ENCODE data around the gene MRPL40.

Gene MRPL40

GRCh38 chr22:19461506-19461905, 29.2 kb downstream of the MRPL40 start:
- DNase-seq (ENCODE audit: low read depth in 1 of 2, low spot score in 1 of 2): no peak

GRCh38 chr22:19463008-19463407, 30.7 kb downstream of the MRPL40 start:
- no peak for DNase-seq (ENCODE audit: low read depth in 1 of 2, low spot score in 1 of 2)

GRCh38 chr22:19463491-19464469, 31.4 kb downstream of the MRPL40 start:
- no peak for DNase-seq (ENCODE audit: low read depth in 1 of 2, low spot score in 1 of 2)

GRCh38 chr22:19464546-19464945, 32.2 kb downstream of the MRPL40 start:
- DNase-seq (ENCODE audit: low read depth in 1 of 2, low spot score in 1 of 2): no peak

- DNase-seq (ENCODE audit: low read depth in 1 of 2, low spot score in 1 of 2): no peak
Measured at GRCh38 chr22:19464975-19465374, 32.6 kb downstream of the MRPL40 start.

- no peak for DNase-seq (ENCODE audit: low read depth in 1 of 2, low spot score in 1 of 2)
Measured at GRCh38 chr22:19466126-19466716, 33.9 kb downstream of the MRPL40 start.

GRCh38 chr22:19466848-19467752, 34.8 kb downstream of the MRPL40 start:
- no peak for DNase-seq (ENCODE audit: low read depth in 1 of 2, low spot score in 1 of 2)

- DNase-seq (ENCODE audit: low read depth in 1 of 2, low spot score in 1 of 2): no peak
Measured at GRCh38 chr22:19467912-19468311, 35.6 kb downstream of the MRPL40 start.

- no peak for DNase-seq (ENCODE audit: low read depth in 1 of 2, low spot score in 1 of 2)
Measured at GRCh38 chr22:19469421-19469820, 37.1 kb downstream of the MRPL40 start.

GRCh38 chr22:19470010-19470409, 37.7 kb downstream of the MRPL40 start:
- no peak for DNase-seq (ENCODE audit: low read depth in 1 of 2, low spot score in 1 of 2)

GRCh38 chr22:19471572-19471971, 39.2 kb downstream of the MRPL40 start:
- no peak for DNase-seq (ENCODE audit: low read depth in 1 of 2, low spot score in 1 of 2)

GRCh38 chr22:19472233-19472632, 39.9 kb downstream of the MRPL40 start:
- DNase-seq (ENCODE audit: low read depth in 1 of 2, low spot score in 1 of 2): no peak

- DNase-seq (ENCODE audit: low read depth in 1 of 2, low spot score in 1 of 2): no peak
Measured at GRCh38 chr22:19473578-19473977, 41.2 kb downstream of the MRPL40 start.

- DNase-seq (ENCODE audit: low read depth in 1 of 2, low spot score in 1 of 2): no peak
Measured at GRCh38 chr22:19476023-19476422, 43.7 kb downstream of the MRPL40 start.

- DNase-seq (ENCODE audit: low read depth in 1 of 2, low spot score in 1 of 2): no peak
Measured at GRCh38 chr22:19477321-19478044, 45.1 kb downstream of the MRPL40 start.

- no peak for DNase-seq (ENCODE audit: low read depth in 1 of 2, low spot score in 1 of 2)
Measured at GRCh38 chr22:19478045-19478900, 45.9 kb downstream of the MRPL40 start.

- DNase-seq (ENCODE audit: low read depth in 1 of 2, low spot score in 1 of 2): peak; percentile 59 to 71
Measured at GRCh38 chr22:19478901-19479354, 46.6 kb downstream of the MRPL40 start, which contains the start of gene UFD1. UFD1 (minus strand) TSS chr22:19479193; CDS start chr22:19479085, 108 bp downstream.

GRCh38 chr22:19479355-19480172, 47.2 kb downstream of the MRPL40 start, which contains the start of gene CDC45:
CDC45 (plus strand) TSS chr22:19479920; CDS start chr22:19479969, 49 bp downstream.
- peak; percentile 84 to 87 for DNase-seq (ENCODE audit: low read depth in 1 of 2, low spot score in 1 of 2)

- DNase-seq (ENCODE audit: low read depth in 1 of 2, low spot score in 1 of 2): no peak
Measured at GRCh38 chr22:19480173-19480568, 47.8 kb downstream of the MRPL40 start.
